Measurements from ENCODE around the gene EMC9. TPM values are rescaled to one million over a fixed set of nuclear protein-coding genes. Genes with fewer than 3 reads are reported as not detected.

The EMC9 gene
- total RNA-seq, 1 donor from 2014 or later, result 14.0 TPM

DNA sequence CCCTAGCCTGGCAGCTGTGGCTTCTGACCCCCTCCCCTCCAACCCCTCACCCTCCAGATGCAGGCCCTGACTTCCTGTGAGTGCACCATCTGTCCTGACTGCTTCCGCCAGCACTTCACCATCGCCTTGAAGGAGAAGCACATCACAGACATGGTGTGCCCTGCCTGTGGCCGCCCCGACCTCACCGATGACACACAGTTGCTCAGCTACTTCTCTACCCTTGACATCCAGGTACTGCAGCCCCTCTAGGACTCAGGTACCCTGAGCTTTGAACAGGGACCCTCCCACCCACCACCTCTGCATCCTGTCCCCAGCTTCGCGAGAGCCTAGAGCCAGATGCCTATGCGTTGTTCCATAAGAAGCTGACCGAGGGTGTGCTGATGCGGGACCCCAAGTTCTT, 13.7 kb upstream of the EMC9 start:
- Mint-ChIP-seq H3K27ac (ENCODE audit: unreplicated experiment) (no peak overlapping the region), H3K27me3 (ENCODE audit: low read depth) (no peaks in the 10 kb centered on the region), H3K36me3 (ENCODE audit: low read depth) (peaks cover 23% of the 10 kb centered on the region), H3K4me3 (ENCODE audit: unreplicated experiment) (no peak overlapping the region), H3K4me1 (ENCODE audit: low read depth) (no peaks in the 10 kb centered on the region), H3K9me3 (ENCODE audit: low read depth) (no peaks in the 10 kb centered on the region)
- peak; percentile 57 for DNase-seq (ENCODE audit: low spot score)
- TF ChIP-seq, protein P1, sequence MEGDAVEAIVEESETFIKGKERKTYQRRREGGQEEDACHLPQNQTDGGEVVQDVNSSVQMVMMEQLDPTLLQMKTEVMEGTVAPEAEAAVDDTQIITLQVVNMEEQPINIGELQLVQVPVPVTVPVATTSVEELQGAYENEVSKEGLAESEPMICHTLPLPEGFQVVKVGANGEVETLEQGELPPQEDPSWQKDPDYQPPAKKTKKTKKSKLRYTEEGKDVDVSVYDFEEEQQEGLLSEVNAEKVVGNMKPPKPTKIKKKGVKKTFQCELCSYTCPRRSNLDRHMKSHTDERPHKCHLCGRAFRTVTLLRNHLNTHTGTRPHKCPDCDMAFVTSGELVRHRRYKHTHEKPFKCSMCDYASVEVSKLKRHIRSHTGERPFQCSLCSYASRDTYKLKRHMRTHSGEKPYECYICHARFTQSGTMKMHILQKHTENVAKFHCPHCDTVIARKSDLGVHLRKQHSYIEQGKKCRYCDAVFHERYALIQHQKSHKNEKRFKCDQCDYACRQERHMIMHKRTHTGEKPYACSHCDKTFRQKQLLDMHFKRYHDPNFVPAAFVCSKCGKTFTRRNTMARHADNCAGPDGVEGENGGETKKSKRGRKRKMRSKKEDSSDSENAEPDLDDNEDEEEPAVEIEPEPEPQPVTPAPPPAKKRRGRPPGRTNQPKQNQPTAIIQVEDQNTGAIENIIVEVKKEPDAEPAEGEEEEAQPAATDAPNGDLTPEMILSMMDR (IDR thresholded peaks at IDR 0.05), result no peak

DNA sequence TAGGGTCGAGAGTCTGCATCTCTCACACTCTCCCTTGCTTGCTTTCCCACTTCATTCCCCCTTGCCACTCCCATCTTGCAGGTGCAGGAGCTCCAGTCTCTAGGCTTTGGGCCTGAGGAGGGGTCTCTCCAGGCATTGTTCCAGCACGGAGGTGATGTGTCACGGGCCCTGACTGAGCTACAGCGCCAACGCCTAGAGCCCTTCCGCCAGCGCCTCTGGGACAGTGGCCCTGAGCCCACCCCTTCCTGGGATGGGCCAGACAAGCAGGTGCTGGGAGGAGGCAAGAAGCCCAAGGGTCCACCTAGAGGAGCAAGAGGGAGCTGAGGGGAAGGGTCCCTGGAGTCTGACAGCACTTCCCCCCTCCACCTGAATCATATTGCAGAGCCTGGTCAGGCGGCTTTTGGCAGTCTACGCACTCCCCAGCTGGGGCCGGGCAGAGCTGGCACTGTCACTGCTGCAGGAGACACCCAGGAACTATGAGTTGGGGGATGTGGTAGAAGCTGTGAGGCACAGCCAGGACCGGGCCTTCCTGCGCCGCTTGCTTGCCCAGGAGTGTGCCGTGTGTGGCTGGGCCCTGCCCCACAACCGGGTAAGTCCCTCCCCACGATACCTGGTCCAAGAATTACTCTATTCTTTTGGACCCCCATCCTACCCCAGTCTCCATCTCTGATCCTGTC, 10.2 kb upstream of the EMC9 start:
- H3K9me3 Mint-ChIP-seq (ENCODE audit: low read depth), result no peaks in the 10 kb centered on the region
- peaks cover 17% of the 10 kb centered on the region for H3K4me1 Mint-ChIP-seq (ENCODE audit: low read depth)
- H3K36me3 Mint-ChIP-seq (ENCODE audit: low read depth), result peaks cover 20% of the 10 kb centered on the region
- no peak overlapping the region for H3K4me3 Mint-ChIP-seq (ENCODE audit: unreplicated experiment)
- H3K27me3 Mint-ChIP-seq (ENCODE audit: low read depth), result no peaks in the 10 kb centered on the region
- no peak overlapping the region for H3K27ac Mint-ChIP-seq (ENCODE audit: unreplicated experiment)
- TF ChIP-seq, protein P1 (IDR thresholded peaks at IDR 0.05), result no peak
- peak; percentile 82 for DNase-seq (ENCODE audit: low spot score)

DNA sequence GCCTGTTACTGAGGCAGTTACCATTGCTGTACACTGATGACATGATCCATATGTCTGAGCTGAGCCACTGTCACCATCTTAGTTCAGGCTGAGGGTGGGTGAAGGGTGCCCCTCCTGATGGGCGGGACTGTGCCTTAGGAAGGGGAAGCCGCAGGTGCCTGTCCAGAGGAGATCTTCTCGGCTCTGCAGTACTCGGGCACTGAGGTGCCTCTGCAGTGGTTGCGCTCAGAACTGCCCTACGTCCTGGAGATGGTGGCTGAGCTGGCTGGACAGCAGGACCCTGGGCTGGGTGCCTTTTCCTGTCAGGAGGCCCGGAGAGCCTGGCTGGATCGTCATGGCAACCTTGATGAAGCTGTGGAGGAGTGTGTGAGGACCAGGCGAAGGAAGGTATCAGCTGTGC, 9.6 kb upstream of the EMC9 start:
- Mint-ChIP-seq H3K27me3 (ENCODE audit: low read depth) (no peaks in the 10 kb centered on the region), H3K4me1 (ENCODE audit: low read depth) (peaks cover 21% of the 10 kb centered on the region), H3K9me3 (ENCODE audit: low read depth) (no peaks in the 10 kb centered on the region), H3K4me3 (ENCODE audit: unreplicated experiment) (no peak overlapping the region), H3K27ac (ENCODE audit: unreplicated experiment) (no peak overlapping the region), H3K36me3 (ENCODE audit: low read depth) (peaks cover 19% of the 10 kb centered on the region)
- TF ChIP-seq, protein P1 (IDR thresholded peaks at IDR 0.05), result no peak
- DNase-seq (ENCODE audit: low spot score), result peak; percentile 79

DNA sequence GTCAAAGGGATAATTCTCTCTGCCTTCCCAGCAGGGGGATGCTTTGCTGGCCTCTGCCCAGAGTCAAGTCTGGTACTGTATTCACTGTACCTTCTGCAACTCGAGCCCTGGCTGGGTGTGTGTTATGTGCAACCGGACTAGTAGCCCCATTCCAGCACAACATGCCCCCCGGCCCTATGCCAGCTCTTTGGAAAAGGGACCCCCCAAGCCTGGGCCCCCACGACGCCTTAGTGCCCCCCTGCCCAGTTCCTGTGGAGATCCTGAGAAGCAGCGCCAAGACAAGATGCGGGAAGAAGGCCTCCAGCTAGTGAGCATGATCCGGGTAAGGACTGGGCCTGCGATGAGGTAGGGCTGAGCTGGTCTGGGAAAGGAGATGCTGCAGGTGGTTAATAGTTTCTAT, 9.2 kb upstream of the EMC9 start:
- TF ChIP-seq, protein P1 (IDR thresholded peaks at IDR 0.05), result no peak
- Mint-ChIP-seq H3K9me3 (ENCODE audit: low read depth) (no peaks in the 10 kb centered on the region), H3K4me3 (ENCODE audit: unreplicated experiment) (no peak overlapping the region), H3K4me1 (ENCODE audit: low read depth) (peaks cover 26% of the 10 kb centered on the region), H3K27me3 (ENCODE audit: low read depth) (no peaks in the 10 kb centered on the region), H3K36me3 (ENCODE audit: low read depth) (peaks cover 16% of the 10 kb centered on the region), H3K27ac (ENCODE audit: unreplicated experiment) (no peak overlapping the region)
- DNase-seq (ENCODE audit: low spot score), result peak; percentile 76

DNA sequence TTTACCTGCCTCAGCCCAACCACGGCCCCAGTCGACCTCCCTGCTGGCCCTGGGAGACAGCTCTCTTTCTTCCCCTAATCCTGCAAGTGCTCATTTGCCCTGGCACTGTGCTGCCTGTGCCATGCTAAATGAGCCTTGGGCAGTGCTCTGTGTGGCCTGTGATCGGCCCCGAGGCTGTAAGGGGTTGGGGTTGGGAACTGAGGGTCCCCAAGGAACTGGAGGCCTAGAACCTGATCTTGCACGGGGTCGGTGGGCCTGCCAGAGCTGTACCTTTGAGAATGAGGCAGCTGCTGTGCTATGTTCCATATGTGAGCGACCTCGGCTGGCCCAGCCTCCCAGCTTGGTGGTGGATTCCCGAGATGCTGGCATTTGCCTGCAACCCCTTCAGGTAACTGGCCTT, 8.7 kb upstream of the EMC9 start:
- no peaks in the 10 kb centered on the region for H3K9me3 Mint-ChIP-seq (ENCODE audit: low read depth)
- H3K27ac Mint-ChIP-seq (ENCODE audit: unreplicated experiment), result no peak overlapping the region
- H3K36me3 Mint-ChIP-seq (ENCODE audit: low read depth), result peaks cover 13% of the 10 kb centered on the region
- H3K27me3 Mint-ChIP-seq (ENCODE audit: low read depth), result no peaks in the 10 kb centered on the region
- peak; percentile 83 for DNase-seq (ENCODE audit: low spot score)
- TF ChIP-seq, protein P1 (IDR thresholded peaks at IDR 0.05), result no peak
- H3K4me1 Mint-ChIP-seq (ENCODE audit: low read depth), result peaks cover 29% of the 10 kb centered on the region
- no peak overlapping the region for H3K4me3 Mint-ChIP-seq (ENCODE audit: unreplicated experiment)

Measured in chondrocyte (in vitro differentiated cells).